ENCODE results near the gene ALAS2.
"Not testable (repeated sequence)": the region's sequence is repeated elsewhere in the genome, so short reads cannot be mapped to it uniquely, and the experiment has no call there.

The ALAS2 gene

DNA sequence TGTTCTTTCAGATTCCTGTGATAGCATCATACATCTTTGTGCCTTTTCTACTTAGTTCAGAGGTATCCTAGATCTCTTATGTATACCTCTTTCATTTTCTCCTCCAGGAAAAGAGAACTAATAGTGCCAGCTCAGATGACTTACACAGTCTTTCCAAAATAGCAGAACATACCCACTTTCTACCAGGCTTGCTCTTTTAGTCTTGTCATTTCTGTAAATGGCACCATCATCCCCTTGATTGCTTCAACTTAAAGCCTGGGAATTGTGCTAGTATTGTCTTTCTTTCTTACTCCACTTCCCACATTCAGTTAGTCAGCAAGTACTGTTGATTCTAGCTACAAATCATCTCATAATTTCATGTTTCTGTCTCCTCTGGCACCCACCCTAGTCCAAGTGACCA, 25.5 kb downstream of the ALAS2 start:
- no peak for DNase-seq

DNA sequence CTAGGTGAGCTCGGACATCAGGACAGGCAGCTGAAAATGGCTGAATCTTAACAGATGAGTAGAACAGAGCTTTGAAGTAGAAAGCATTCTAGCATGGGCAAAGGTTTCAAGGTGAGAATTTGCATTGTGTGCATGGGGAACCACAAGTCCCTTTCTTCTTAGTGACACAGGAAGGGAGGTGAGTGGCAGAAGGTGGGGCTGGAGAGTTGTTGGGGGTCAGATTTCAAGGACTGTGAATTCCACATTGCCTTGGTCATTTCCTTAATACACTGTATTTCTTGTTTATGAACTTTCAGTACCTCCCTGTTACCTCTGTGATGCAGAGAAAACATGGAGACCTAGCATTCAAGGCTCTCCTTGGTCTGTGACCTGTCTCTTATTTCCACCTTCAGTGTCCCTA, 26.5 kb downstream of the ALAS2 start:
- no peak for DNase-seq

DNA sequence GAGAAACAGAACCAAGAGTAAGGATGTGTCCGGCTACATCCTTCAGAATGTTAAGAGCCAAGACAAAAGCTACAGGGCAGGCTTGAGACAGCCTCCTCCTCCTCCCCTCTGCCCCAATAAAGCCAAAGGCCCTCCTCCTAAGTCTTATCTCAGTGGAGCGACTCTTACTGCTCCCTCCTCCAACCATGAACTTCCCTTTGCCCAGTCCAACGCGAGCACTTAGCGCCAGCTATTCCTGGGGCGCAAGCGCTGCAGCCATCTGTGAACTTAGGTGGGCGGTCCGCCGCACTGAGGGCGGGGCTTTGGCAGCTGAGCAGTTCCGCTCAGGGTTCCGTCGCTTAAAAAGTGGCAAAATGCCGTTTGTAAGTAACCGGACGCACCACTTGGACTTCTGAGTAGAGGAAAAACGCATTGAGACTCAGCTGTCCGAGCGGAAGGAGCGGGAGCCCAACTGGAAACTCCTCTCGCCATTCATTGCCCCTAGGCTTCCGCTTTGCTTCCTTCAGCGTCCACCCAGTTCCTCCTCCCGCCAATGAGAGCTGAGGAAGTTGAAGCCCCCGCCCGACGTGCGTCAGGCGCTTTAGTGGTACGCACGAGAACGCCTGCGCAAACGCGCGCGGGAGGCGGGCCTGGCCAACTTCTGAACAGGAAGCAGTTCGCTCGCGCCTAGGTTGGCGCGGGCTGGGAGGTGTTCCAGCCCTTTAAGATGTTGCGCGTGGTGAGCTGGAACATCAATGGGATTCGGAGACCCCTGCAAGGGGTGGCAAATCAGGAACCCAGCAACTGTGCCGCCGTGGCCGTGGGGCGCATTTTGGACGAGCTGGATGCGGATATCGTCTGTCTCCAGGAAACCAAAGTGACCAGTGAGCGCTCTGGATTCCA, 30.8 kb downstream of the ALAS2 start, which contains the start of gene APEX2:
TSS of gene APEX2 (plus strand) at position 647 of the 882 bp plus-strand sequence. CDS start at position 707, 60 bp downstream.
- peak; percentile 95 for DNase-seq

DNA sequence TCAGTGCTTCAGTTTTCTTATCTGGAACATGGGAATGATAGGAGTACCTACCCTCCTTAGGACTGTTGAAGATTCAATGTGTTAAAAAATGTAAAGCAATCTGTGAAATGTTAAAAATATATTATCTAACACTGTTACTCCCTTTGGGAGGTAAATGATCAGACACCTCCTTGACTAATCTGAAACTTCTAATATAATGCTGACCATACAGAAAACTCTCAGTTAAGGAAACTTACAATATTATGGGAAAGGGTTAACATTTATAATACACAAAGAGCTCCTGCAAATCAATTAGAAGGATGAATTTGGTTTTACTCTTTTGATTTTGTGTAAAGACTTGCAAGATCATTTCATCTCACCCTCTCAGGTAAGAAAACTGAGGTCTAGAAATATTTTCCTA, 35.2 kb downstream of the ALAS2 start:
- no peak for DNase-seq

DNA sequence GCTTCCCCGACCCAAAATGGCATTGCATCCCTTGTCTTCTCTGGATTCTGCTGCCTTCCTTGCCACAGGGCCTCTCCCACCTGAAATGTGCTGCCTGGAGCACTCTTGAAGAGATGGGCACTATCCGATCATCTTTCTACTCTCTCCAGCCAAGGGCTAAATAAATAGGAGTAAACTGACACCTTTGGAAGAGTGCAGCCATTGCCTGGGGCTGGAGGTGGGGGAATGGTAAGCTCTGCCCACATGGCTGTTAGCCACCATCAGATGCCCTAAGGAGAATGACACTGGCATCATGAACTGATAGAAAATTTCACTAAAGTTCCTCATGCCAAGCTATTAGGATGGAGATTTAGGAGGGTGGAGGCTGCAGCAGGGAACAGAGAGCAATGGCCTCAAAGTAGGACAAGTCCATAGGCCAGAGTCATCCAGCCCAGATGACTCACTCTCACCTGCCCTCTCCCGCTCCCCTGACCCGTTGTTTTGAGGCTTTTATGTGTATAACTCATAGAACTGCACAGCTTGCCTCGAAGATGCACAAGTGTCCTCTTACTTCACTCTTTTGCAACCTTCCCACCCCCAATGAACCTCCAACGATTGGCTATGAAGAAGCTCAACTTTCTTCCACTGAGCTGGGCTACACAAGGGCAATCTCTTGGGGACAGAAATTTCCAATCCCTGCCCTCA, 36.0 kb downstream of the ALAS2 start:
- DNase-seq = no peak

DNA sequence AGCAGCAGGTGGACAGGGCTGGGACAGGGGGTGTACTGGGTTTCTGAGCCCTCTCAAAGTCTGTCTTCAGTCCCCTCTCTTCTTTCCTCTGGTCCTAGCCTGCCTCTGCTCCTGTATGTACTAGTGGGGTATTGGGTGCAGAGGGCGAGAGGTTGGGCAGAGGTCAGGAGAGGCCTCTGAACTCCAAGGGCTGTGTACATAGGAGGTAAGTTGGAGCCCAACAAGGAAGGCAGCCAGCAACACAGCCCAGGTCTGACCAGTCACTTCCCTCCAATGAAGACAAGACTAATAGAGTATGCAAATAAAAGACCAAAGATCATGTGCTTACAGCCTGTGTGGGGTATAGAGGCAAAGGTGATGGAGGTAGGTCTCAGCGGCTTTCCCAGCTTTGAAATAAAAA, 36.7 kb downstream of the ALAS2 start, which contains the start of gene PFKFB1:
TSS of gene PFKFB1 (minus strand) at position 90 of the 400 bp plus-strand sequence. CDS start 181 bp downstream, outside the sequence.
- no peak for DNase-seq

DNA sequence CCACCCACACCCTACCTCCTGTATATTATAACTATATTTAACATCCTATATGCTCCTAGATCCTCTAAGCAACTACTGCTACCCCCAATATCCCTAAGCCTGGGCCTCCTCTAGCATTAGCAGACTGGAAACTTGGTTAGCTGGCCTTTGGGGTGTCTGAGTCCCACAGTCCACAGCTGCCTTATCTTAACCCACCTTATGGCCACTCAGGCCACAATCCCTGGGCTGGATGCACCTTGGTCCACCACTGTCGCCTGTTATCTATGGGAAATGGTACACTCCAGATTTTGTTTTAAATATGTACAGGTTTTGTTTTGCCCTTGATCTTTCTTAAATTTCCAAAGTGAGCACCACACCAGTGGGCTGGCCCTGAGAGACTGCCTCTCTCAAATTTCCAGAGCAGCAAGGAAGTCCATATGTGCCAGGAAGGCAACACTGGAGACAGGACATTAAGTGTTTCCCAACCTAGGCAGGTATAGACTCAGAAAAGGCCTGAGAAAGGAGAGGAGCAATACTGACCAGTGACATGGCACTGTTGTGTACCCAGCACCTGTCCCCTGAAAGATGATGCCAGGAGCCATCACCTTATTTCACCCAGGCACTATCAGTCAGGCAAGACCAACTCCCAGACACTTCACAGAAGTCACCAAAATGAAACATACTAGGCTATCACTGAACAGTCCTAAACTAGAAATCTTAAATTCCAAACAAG, 37.7 kb downstream of the ALAS2 start:
- DNase-seq = no peak

DNA sequence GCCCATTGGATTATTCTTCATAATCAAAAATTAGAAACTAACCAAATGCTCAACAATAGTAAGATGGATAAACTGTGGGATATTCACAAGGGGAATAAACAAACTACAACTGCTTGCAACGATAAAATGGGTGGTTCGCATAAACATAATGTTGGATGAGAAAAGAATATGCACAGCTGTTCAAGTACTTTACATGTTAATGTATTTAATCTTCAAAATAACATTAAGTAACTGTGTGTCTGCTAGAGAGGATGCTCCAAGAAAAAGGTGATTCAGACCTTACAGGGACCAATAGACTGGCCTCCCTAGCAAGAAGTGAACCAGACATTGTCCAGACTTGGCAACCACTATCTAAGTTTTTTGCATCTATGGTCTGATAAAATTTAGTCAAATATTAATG, 39.1 kb downstream of the ALAS2 start:
- no peak for DNase-seq

DNA sequence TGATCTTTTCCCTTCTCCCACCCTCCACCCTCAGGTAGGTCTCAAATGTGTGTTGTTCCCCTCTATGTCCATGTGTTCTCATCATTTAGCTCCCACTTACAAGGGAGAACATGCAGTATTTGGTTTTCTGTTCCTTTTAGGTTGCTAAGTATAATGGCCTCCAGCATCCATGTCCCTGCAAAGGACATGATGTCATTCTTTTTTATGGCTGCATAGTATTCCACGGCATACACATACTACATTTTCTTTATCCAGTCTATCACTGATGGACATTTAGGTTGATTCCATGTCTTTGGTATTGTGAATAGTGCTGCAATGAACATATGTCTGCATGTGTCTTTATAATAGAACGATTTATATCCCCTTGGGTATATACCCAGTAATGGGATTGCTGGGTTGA, 47.5 kb downstream of the ALAS2 start:
- DNase-seq = not testable (repeated sequence)

DNA sequence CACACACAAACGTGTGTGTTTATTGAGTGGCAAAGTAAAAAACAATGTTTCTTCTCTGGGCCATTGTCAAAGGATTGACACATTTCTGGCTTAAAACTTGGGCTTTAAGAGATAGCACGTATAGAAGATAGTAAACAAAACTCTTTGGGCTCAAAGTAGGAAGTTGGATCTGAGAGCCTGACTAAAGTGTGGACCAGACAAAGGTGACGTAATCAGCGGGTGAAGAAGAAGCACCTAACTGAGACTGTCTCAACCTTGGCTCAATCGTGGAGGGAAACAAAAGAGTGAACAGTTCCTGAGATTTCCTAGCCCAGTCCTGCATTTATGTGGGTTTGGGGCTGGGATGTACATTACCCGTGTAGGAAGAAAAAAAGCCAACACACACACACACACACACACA, 50.4 kb downstream of the ALAS2 start:
- DNase-seq = no peak

DNA sequence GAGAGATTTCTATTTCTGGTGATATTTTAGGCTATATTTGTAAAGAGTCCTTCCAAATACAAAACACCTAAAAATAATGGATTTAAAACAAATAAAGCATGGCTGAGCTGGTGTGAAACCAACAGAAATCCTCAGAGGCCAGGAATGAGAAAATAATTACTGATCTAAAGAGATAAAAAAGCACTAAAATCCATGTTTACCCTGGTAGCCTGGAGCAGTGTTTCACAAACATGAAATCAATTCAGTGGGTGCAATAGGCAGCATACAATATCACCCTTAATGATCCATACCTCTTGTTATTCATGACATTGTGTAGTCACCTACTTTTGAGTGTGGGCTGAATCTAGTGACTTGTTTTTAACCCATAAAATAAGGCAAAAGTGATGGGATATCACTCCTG, 51.3 kb downstream of the ALAS2 start:
- no peak for DNase-seq

DNA sequence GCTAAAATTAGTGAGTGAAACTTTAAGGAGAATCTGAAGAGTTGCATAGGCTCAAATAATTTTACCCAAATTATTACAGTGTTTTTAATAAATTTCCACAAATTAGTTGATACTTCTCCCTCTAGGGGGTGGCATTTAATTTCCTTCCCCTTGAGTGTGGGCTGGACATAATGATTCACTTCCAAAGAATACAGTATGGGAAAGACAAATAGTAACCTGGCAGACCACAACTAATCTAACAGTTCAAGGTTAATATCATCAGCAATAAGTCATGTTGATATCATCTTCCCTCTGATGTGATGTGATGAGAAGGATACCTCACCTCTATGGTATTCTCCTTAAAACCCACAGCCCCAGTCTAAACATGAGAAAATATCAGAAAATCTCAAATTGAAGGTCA, 52.3 kb downstream of the ALAS2 start:
- no peak for DNase-seq

DNA sequence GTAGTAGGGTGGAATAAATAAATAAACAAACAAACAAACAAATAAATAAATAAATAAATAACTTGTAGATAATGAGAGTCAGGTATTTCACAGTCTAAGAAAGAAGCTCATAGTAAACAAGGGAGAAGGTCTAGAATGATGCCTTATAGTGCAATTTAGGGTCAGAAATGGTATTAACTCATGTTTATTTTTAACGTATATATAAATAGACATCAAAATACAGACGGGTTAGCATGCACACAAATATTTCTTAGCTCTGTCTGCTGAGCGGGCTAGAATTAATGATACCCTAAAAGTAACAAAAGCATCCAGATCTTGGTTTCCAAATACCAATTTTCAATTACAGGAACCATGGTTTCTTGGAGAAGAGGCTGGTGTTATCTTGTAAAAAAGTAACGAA, 53.4 kb downstream of the ALAS2 start:
- DNase-seq = no peak

DNA sequence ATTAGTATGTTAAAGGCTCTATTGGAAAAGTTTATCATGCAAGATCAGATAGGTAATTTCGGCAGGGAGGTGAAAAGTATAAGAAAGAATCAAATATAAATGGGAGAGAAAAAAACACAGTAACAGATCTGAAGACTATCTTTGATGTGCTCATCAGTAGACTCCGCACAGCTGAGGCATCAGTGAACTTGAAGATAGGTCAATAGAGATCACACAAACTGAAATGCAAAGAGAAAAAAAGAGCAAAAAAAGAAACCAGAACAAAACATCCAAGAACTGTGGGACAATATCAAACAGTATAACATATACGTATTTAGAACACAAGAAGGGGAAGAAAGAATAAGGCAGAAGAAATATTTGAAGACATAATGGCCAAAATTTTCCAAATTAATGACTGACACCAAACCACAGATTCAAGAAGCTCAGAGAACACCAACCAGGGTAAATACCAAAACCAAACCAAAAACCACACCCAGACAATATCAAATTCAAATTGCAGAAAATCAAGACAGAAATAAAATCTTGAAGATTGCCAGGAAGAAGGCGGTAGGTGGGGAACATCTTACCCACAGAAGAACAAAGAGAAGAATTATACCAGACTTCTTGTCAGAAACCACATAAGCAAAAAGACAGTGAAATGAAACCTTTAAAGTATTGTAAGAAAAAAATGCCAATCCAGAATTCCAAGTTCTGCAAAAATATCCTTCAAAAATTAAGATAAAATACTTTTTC, 65.8 kb downstream of the ALAS2 start:
- no peak for DNase-seq

DNA sequence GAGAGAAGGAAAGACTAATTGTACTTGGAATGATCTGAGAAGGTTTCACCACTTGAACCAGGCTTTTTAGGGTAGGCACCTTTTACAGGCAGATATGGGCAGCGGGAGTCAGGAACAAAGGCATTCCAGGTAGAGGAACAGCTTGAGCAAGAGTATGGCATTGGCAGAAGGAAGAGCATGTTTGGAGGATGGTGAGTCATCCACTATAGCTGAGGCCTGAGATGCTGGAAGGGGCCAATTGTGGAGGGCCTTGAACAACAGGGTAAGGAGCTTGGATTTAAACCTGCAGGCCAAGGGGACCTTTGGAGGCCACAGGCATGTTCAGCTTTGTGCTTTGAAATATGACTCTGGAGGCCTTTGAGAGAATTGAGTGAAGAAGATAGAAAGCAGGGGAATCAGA, 69.0 kb downstream of the ALAS2 start:
- no peak for DNase-seq
